ENCODE data around the gene COQ8B.

COQ8B gene

DNA sequence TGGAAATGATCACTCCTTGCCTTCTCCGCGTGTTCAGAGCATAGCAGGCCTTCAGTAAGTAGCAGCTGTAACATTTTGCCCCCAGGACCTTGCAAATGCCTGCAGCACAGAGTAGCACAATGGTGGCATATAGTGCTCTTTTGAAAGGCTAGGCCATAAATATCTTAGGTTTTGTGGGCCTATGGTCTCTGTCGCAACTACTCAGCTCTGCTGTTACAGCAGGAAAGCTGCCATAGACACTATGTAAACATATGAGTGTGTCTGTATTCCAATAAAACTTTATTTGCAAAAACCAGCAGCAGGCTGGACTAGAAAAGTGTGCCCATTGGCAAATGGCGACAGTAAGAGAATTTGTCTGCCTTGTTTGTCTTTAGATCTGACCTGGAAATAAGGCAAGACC is 9.6 kb upstream of the COQ8B start:
- no peaks in the 10 kb centered on the region for H3K9me3 ChIP-seq (ENCODE audit: control insufficient read depth, insufficient read depth, low read length)
- H3K4me3 ChIP-seq (ENCODE audit: low read length) = no peak overlapping the region
- H3K79me2 ChIP-seq (ENCODE audit: control insufficient read depth, low read length) = no peaks in the 10 kb centered on the region
- no peaks in the 10 kb centered on the region for H4K20me1 ChIP-seq (ENCODE audit: control insufficient read depth, insufficient read depth, low read depth, low read length)
- H3K9me2 ChIP-seq (replicated peaks; ENCODE audit: control insufficient read depth, low read length) = no peaks in the 10 kb centered on the region
- TF ChIP-seq EZH2phosphoT487 (IDR thresholded peaks at IDR 0.05; ENCODE audit: borderline replicate concordance, low read length) = no peak
- TF ChIP-seq, protein P1, sequence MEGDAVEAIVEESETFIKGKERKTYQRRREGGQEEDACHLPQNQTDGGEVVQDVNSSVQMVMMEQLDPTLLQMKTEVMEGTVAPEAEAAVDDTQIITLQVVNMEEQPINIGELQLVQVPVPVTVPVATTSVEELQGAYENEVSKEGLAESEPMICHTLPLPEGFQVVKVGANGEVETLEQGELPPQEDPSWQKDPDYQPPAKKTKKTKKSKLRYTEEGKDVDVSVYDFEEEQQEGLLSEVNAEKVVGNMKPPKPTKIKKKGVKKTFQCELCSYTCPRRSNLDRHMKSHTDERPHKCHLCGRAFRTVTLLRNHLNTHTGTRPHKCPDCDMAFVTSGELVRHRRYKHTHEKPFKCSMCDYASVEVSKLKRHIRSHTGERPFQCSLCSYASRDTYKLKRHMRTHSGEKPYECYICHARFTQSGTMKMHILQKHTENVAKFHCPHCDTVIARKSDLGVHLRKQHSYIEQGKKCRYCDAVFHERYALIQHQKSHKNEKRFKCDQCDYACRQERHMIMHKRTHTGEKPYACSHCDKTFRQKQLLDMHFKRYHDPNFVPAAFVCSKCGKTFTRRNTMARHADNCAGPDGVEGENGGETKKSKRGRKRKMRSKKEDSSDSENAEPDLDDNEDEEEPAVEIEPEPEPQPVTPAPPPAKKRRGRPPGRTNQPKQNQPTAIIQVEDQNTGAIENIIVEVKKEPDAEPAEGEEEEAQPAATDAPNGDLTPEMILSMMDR (IDR thresholded peaks at IDR 0.05; ENCODE audit: low read depth, low read length, poor library complexity, severe bottlenecking) = no peak
- H3K4me1 ChIP-seq (ENCODE audit: control insufficient read depth, low read length) = no peaks in the 10 kb centered on the region
- peaks cover 3% of the 10 kb centered on the region; the same call in 1 of the 2 replicates for H3K36me3 ChIP-seq (ENCODE audit: control insufficient read depth, low read length)
- H3K4me2 ChIP-seq (ENCODE audit: low read length) = no peak overlapping the region
- H3K27me3 ChIP-seq (ENCODE audit: control insufficient read depth, low read length) = no peaks in the 10 kb centered on the region
- no peak overlapping the region for H3K27ac ChIP-seq (ENCODE audit: low read depth, low read length)
- no peaks in the 10 kb centered on the region for H3F3A ChIP-seq (ENCODE audit: control insufficient read depth, insufficient read depth)

DNA sequence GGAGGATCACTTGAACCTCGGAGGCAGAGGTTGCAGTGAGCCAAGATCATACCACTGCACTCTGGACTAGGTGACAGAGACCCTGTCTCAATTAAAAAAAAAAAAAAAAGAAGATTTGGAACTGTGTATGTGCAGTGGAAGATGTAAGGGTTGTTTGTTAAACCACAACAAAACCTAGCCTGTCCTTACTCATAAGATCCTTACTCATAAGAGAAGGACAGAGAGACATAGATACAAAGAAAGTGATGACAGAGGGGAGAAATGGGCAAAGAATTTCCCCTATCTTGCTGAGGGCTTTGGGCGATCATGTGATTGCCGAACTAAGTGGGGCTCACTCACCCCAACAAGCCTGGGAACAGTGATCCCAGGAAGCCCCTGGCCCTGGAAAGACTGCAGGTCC is 8.2 kb upstream of the COQ8B start:
- no peaks in the 10 kb centered on the region for H3K36me3 ChIP-seq (ENCODE audit: control insufficient read depth, low read length)
- H3K27me3 ChIP-seq (ENCODE audit: control insufficient read depth, low read length) = no peaks in the 10 kb centered on the region
- no peaks in the 10 kb centered on the region for H3K9me3 ChIP-seq (ENCODE audit: control insufficient read depth, insufficient read depth, low read length)
- H3K27ac ChIP-seq (ENCODE audit: low read depth, low read length) = no peak overlapping the region
- H3K79me2 ChIP-seq (ENCODE audit: control insufficient read depth, low read length) = no peaks in the 10 kb centered on the region
- TF ChIP-seq, protein P1 (IDR thresholded peaks at IDR 0.05; ENCODE audit: low read depth, low read length, poor library complexity, severe bottlenecking) = no peak
- TF ChIP-seq EZH2phosphoT487 (IDR thresholded peaks at IDR 0.05; ENCODE audit: borderline replicate concordance, low read length) = no peak
- no peak overlapping the region for H3K4me2 ChIP-seq (ENCODE audit: low read length)
- no peak overlapping the region for H3K4me3 ChIP-seq (ENCODE audit: low read length)
- no peaks in the 10 kb centered on the region for H3K9me2 ChIP-seq (replicated peaks; ENCODE audit: control insufficient read depth, low read length)
- H4K20me1 ChIP-seq (ENCODE audit: control insufficient read depth, insufficient read depth, low read depth, low read length) = no peaks in the 10 kb centered on the region
- 0 out of 2 replicates have a peak, but pooled peaks cover under 1% of the 10 kb centered on the region for H3K4me1 ChIP-seq (ENCODE audit: control insufficient read depth, low read length)
- no peaks in the 10 kb centered on the region; the same call in 1 of the 2 replicates for H3F3A ChIP-seq (ENCODE audit: control insufficient read depth, insufficient read depth)

DNA sequence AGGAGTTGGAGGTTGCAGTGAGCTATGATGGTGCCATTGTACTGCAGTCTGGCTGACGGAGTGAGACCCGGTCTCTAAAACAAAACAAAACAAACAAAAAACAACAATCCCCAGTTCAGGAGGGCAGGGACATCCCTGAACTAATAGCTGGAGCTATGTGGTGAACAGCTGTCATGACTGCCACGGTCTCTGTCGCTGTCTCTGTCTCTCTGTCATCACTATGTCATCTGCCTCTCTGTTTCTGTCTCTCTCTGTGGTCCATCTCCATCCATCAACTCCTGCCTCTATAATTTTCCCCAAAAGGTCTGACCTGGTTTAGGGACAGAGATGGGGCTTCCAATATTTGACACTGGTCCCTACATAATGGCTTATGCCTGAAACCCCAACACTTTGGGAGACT is 7.6 kb upstream of the COQ8B start:
- Histone ChIP-seq H3F3A (ENCODE audit: control insufficient read depth, insufficient read depth) (no peaks in the 10 kb centered on the region; the same call in 1 of the 2 replicates), H3K9me3 (ENCODE audit: control insufficient read depth, insufficient read depth, low read length) (no peaks in the 10 kb centered on the region), H3K4me3 (ENCODE audit: low read length) (no peak overlapping the region), H3K4me2 (ENCODE audit: low read length) (no peak overlapping the region), H3K79me2 (ENCODE audit: control insufficient read depth, low read length) (no peaks in the 10 kb centered on the region), H4K20me1 (ENCODE audit: control insufficient read depth, insufficient read depth, low read depth, low read length) (no peaks in the 10 kb centered on the region), H3K9me2 (replicated peaks; ENCODE audit: control insufficient read depth, low read length) (no peaks in the 10 kb centered on the region), H3K27me3 (ENCODE audit: control insufficient read depth, low read length) (no peaks in the 10 kb centered on the region), H3K36me3 (ENCODE audit: control insufficient read depth, low read length) (no peaks in the 10 kb centered on the region), H3K27ac (ENCODE audit: low read depth, low read length) (no peak overlapping the region), H3K4me1 (ENCODE audit: control insufficient read depth, low read length) (peaks cover 6% of the 10 kb centered on the region)
- TF ChIP-seq, protein P1 (IDR thresholded peaks at IDR 0.05; ENCODE audit: low read depth, low read length, poor library complexity, severe bottlenecking) = no peak
- no peak for TF ChIP-seq EZH2phosphoT487 (IDR thresholded peaks at IDR 0.05; ENCODE audit: borderline replicate concordance, low read length)

Measured in DOHH2 (cell line).